Right kidney (tissue), 1 donor: ENCODE measurements around the gene MAVS.
A peak's percentile ranks its signal among the peaks of the same experiment; 100 is the strongest.
"Not testable (repeated sequence)": the region's sequence is repeated elsewhere in the genome, so short reads cannot be mapped to it uniquely, and the experiment has no call there.

Experiments used
- DNase-seq: peaks from one replicate; pipeline ENCODE4 v3.0.0-alpha.2; 2016

Gene MAVS

GRCh38 chr20:3813848-3814581, 32.6 kb upstream of the MAVS start:
- no peak for DNase-seq

- no peak for DNase-seq
Observed at GRCh38 chr20:3814928-3815495, 31.6 kb upstream of the MAVS start.

- DNase-seq: no peak
Observed at GRCh38 chr20:3815703-3816315, 30.8 kb upstream of the MAVS start.

- DNase-seq: peak; percentile 41
Observed at GRCh38 chr20:3818155-3819151, 28.2 kb upstream of the MAVS start.

GRCh38 chr20:3819411-3820047, 27.1 kb upstream of the MAVS start:
- no peak for DNase-seq

GRCh38 chr20:3820048-3820900, 26.4 kb upstream of the MAVS start, which contains the start of gene AP5S1:
TSS of gene AP5S1 (plus strand) at chr20:3820547. CDS start at chr20:3822118, 1,571 bp downstream.
- DNase-seq: peak; percentile 100

GRCh38 chr20:3820901-3821727, 25.5 kb upstream of the MAVS start:
- peak; percentile 32 for DNase-seq

GRCh38 chr20:3821996-3822395, 24.6 kb upstream of the MAVS start:
- no peak for DNase-seq

GRCh38 chr20:3823881-3824280, 22.8 kb upstream of the MAVS start:
- no peak for DNase-seq

GRCh38 chr20:3825526-3825925, 21.1 kb upstream of the MAVS start:
- no peak for DNase-seq

- no peak for DNase-seq
Observed at GRCh38 chr20:3826420-3826819, 20.2 kb upstream of the MAVS start.

GRCh38 chr20:3828798-3829197, 17.8 kb upstream of the MAVS start:
- no peak for DNase-seq

- DNase-seq: not testable (repeated sequence)
Observed at GRCh38 chr20:3829891-3830290, 16.7 kb upstream of the MAVS start.

- DNase-seq: no peak
Observed at GRCh38 chr20:3836132-3836531, 10.5 kb upstream of the MAVS start.

- no peak for DNase-seq
Observed at GRCh38 chr20:3839328-3839727, 7.3 kb upstream of the MAVS start.

GRCh38 chr20:3840201-3840600, 6.4 kb upstream of the MAVS start:
- not testable (repeated sequence) for DNase-seq

GRCh38 chr20:3842348-3842930, 4.2 kb upstream of the MAVS start:
- no peak for DNase-seq

GRCh38 chr20:3843490-3843889, 3.1 kb upstream of the MAVS start:
- DNase-seq: no peak

GRCh38 chr20:3843990-3844619, 2.5 kb upstream of the MAVS start:
- DNase-seq: not testable (repeated sequence)
